Coronary artery (tissue), 2 donors: Measurements from ENCODE around the gene PPP4R2.

Source experiments
- DNase-seq: peaks from one replicate; pipeline ENCODE4 v3.0.0-alpha.2; 2017; ENCODE audit warnings: low spot score
- H3K27ac ChIP-seq, 2 donors: fragments of 200-600 bp; sonication (generic); one replicate each; pipeline ENCODE4 v1.5.1; 2016 to 2019
- H3K4me3 ChIP-seq: fragments of 200-600 bp; sonication (generic); 2 replicates; pipeline ENCODE4 v1.5.1; 2016; ENCODE audit warnings: mild to moderate bottlenecking, moderate library complexity
- CTCF ChIP-seq: fragments of 200-600 bp; sonication (generic); IDR thresholded peaks from one replicate; pipeline ENCODE4 v1.5.1; 2019; ENCODE audit warnings: antibody characterized with exemption

PPP4R2 gene

GRCh38 chr3:72974956-72975355 lies 21.7 kb upstream of the PPP4R2 start:
- no peak for DNase-seq
- no peak for TF ChIP-seq CTCF
- Histone ChIP-seq H3K4me3 (no peak overlapping the region), H3K27ac (no peak overlapping the region)

GRCh38 chr3:72976281-72976741 lies 20.3 kb upstream of the PPP4R2 start:
- no peak for DNase-seq
- no peak overlapping the region for H3K4me3 ChIP-seq
- H3K27ac ChIP-seq: no peak overlapping the region
- TF ChIP-seq CTCF: no peak

- no peak for DNase-seq
- no peak overlapping the region for H3K4me3 ChIP-seq
- TF ChIP-seq CTCF: peak; percentile 12
- no peak overlapping the region for H3K27ac ChIP-seq
Measured at GRCh38 chr3:72977060-72977808, 19.4 kb upstream of the PPP4R2 start.

GRCh38 chr3:72982609-72983366 lies 13.8 kb upstream of the PPP4R2 start:
- no peak overlapping the region for H3K4me3 ChIP-seq
- no peak for TF ChIP-seq CTCF
- DNase-seq: no peak
- H3K27ac ChIP-seq: no peak overlapping the region

GRCh38 chr3:72985576-72985975 lies 11.0 kb upstream of the PPP4R2 start:
- no peak for DNase-seq
- no peak overlapping the region for H3K27ac ChIP-seq
- H3K4me3 ChIP-seq: no peak overlapping the region
- no peak for TF ChIP-seq CTCF

GRCh38 chr3:72990701-72991395 lies 5.8 kb upstream of the PPP4R2 start:
- no peak overlapping the region for H3K27ac ChIP-seq
- DNase-seq: no peak
- H3K4me3 ChIP-seq: no peak overlapping the region
- no peak for TF ChIP-seq CTCF
